Endothelial cell of umbilical vein (primary cell): ENCODE results near the gene DKK3.

Source experiments
- EZH2 ChIP-seq: IDR thresholded peaks from 2 replicates; pipeline ENCODE4 v1.6.1; 2012; ENCODE audit warnings: borderline replicate concordance, low read depth, mild to moderate bottlenecking, moderate library complexity, low read length, inconsistent platforms; ENCODE audit not compliant: severe bottlenecking
- POLR2A ChIP-seq: IDR thresholded peaks from 2 replicates; pipeline ENCODE4 v1.6.1; 2012; ENCODE audit warnings: low read depth, mild to moderate bottlenecking, control low read depth, low read length
- POLR2AphosphoS5 ChIP-seq: IDR thresholded peaks from 2 replicates; pipeline ENCODE4 v1.6.1; 2012; ENCODE audit warnings: low read depth, mild to moderate bottlenecking, control low read depth, low read length, moderate library complexity; ENCODE audit not compliant: insufficient read depth
- TF ChIP-seq, protein P1 (sequence below), 2 donors: IDR thresholded peaks; 1 replicate in 1 of 2; 2 replicates in 1 of 2; pipeline ENCODE4 v1.5.1; 2011; ENCODE audit warnings: low read length in 2 of 2, mild to moderate bottlenecking in 2 of 2, moderate library complexity in 2 of 2, control low read depth in 1 of 2, inconsistent platforms in 1 of 2, low read depth in 1 of 2; ENCODE audit not compliant: insufficient read depth in 1 of 2; ENCODE audit errors: extremely low read depth in 1 of 2

DNA sequence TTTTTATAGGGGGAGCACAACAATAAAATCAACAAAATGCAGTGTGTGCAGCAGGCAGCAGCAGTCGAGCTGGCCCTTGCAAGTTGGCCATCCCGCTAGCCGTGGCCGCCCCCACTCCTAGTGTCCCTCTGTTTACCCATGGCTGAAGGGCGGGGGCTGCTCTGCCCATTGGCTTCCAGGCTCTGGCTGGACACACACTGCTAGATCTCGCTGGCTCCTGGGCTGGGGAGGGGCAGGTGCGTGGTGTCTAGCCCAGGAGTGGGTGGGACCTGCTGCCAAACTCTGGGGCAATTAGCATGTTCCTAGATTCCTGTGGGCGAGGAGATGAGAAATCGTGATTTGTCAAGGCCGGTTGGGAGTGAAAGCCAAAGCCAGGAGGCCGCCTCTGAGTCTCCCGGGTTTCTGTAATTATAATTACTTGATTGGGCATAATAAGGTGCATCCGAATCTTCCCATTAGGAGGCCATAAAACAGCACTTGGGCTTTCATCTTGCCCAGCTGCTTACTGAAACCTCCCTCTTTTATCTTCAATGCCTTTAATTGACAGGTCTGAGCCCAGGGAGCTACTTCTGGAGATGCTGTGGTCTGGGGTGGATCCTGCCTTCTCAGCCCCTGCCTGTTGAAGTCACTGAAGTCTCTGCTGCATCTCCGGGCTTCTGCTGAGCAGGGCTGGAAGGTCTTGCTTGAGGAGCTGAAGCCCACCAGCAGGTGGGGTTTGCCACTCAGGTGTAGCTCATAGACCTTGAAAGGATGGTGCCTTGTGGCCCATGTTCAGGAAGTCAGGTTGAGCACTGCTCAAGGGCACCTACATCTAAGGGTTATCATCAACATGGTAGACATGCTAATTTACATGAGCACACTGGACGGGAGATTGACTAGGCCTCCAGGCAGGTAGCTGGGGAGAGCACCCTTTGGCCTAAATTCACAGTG lies 44.5 kb upstream of the DKK3 start:
- TF ChIP-seq POLR2A = no peak
- TF ChIP-seq, protein P1, sequence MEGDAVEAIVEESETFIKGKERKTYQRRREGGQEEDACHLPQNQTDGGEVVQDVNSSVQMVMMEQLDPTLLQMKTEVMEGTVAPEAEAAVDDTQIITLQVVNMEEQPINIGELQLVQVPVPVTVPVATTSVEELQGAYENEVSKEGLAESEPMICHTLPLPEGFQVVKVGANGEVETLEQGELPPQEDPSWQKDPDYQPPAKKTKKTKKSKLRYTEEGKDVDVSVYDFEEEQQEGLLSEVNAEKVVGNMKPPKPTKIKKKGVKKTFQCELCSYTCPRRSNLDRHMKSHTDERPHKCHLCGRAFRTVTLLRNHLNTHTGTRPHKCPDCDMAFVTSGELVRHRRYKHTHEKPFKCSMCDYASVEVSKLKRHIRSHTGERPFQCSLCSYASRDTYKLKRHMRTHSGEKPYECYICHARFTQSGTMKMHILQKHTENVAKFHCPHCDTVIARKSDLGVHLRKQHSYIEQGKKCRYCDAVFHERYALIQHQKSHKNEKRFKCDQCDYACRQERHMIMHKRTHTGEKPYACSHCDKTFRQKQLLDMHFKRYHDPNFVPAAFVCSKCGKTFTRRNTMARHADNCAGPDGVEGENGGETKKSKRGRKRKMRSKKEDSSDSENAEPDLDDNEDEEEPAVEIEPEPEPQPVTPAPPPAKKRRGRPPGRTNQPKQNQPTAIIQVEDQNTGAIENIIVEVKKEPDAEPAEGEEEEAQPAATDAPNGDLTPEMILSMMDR (IDR thresholded peaks at IDR 0.05; ENCODE audit: extremely low read depth in 1 of 2, insufficient read depth in 1 of 2, low read depth in 1 of 2, low read length in 2 of 2) = peak in 1 of 2 donors; percentile 5
- no peak for TF ChIP-seq POLR2AphosphoS5
- TF ChIP-seq EZH2 = no peak
